K562 (cell line): ENCODE measurements around the gene ADARB2. TPM values are rescaled to one million over a fixed set of nuclear protein-coding genes. Genes with fewer than 3 reads are reported as not detected.

Experiments used
- BRD9 ChIP-seq: fragments of 450-650 bp; IDR thresholded peaks from 2 replicates; pipeline ENCODE4 v1.6.1; 2018; ENCODE audit warnings: low read depth; ENCODE audit not compliant: partially characterized antibody
- DLX4 ChIP-seq: fragments of 250-450 bp; sonication (Bioruptor Pico); IDR thresholded peaks from 2 replicates; pipeline ENCODE4 v1.6.1; 2021; ENCODE audit warnings: mild to moderate bottlenecking
- MEF2D ChIP-seq: conservative IDR thresholded peaks from 2 replicates; pipeline ENCODE4 v1.6.1; 2016; ENCODE audit warnings: low read depth, missing genetic modification characterization, missing compliant biosample characterization
- PHB2 ChIP-seq: fragments of 450-650 bp; IDR thresholded peaks from 2 replicates; pipeline ENCODE4 v1.6.1; 2017; ENCODE audit warnings: low read depth
- PREB ChIP-seq: sonication (generic); formaldehyde crosslinking; IDR thresholded peaks from 2 replicates; pipeline ENCODE4 v1.8.1; 2023; ENCODE audit warnings: mild to moderate bottlenecking, missing genetic modification reagents
- PRPF4 ChIP-seq: fragments of 200-400 bp; formaldehyde crosslinking; IDR thresholded peaks from one replicate; pipeline ENCODE4 v1.6.1; 2017; ENCODE audit warnings: low read length, low read depth, mild to moderate bottlenecking; ENCODE audit not compliant: insufficient read depth, poor library complexity, severe bottlenecking
- RBFOX2 ChIP-seq: fragments of 200-400 bp; formaldehyde crosslinking; IDR thresholded peaks from 2 replicates; pipeline ENCODE4 v1.6.1; 2017; ENCODE audit warnings: low read depth, mild to moderate bottlenecking, low read length, moderate library complexity
- REST ChIP-seq, 2 experiments: fragments of 450-650 bp; formaldehyde crosslinking in 1 of 2; IDR thresholded peaks; 2 replicates each; pipeline versions ENCODE4 v1.4.0 to v1.6.1; 2014 to 2020; ENCODE audit warnings: mild to moderate bottlenecking in 2 of 2, borderline replicate concordance in 1 of 2, low read depth in 1 of 2
- THAP12 ChIP-seq: fragments of 250-450 bp; sonication (Bioruptor Pico); IDR thresholded peaks from 2 replicates; pipeline ENCODE4 v1.9.0; 2021; ENCODE audit warnings: mild to moderate bottlenecking, inconsistent platforms
- YY1 ChIP-seq, 3 experiments: IDR thresholded peaks; 2 replicates each; pipeline ENCODE4 v1.6.1; 2011; ENCODE audit warnings: low read length in 2 of 3, mild to moderate bottlenecking in 2 of 3, moderate library complexity in 2 of 3, borderline replicate concordance in 1 of 3, control low read depth in 1 of 3, low read depth in 1 of 3; ENCODE audit not compliant: insufficient read depth in 3 of 3, insufficient replicate concordance in 2 of 3, control insufficient read depth in 1 of 3, insufficient read length in 1 of 3; ENCODE audit errors: extremely low read depth in 1 of 3
- polyA plus RNA-seq, 8 experiments: library from polyadenylated mRNA; depleted of rRNA in 4 of 8; stranded (reverse) in 5 of 8; unstranded in 3 of 8; fragments of >200 nt; fragmentation: Nextera tagmentation in 2 of 8; fragmentation: Illumina TruSeq in 1 of 8; extraction: Ambion mirVana in 2 of 8; extraction: Trizol in 1 of 8; gene quantifications; 2 replicates each; pipeline versions ENCODE4 v1.2.1 to v1.2.3, GENCODE V29; 2011 to 2014; ENCODE audit warnings: inconsistent platforms in 1 of 8, missing spikeins in 1 of 8
- total RNA-seq, 7 experiments: library from RNA; depleted of rRNA in 6 of 7; stranded (reverse); fragments of >200 nt in 6 of 7; fragmentation: Illumina TruSeq in 2 of 7; extraction: Trizol in 2 of 7; gene quantifications; 2 replicates each; pipeline versions ENCODE4 v1.2.1 to v1.2.3, GENCODE V29; 2011 to 2021; ENCODE audit warnings: low replicate concordance in 1 of 7

ADARB2 gene
- total and polyA plus RNA-seq, 9 of the 15 experiments (the other 6 are each of a cell fraction or from before 2014, with no cell fraction given) = not detected

- TF ChIP-seq REST (IDR thresholded peaks at IDR 0.05; ENCODE audit: borderline replicate concordance) = peak; percentile 98
- peak; percentile 93 for TF ChIP-seq REST (CRISPR knock-in tag; IDR thresholded peaks at IDR 0.05; ENCODE audit: low read depth)
- TF ChIP-seq YY1 (IDR thresholded peaks at IDR 0.05; ENCODE audit: borderline replicate concordance in 1 of 3, control insufficient read depth in 1 of 3, extremely low read depth in 1 of 3, insufficient read depth in 3 of 3, insufficient read length in 1 of 3, insufficient replicate concordance in 2 of 3, low read depth in 1 of 3, low read length in 2 of 3) = no peak
- TF ChIP-seq DLX4 = no peak
- no peak for TF ChIP-seq RBFOX2
- no peak for TF ChIP-seq BRD9
- no peak for TF ChIP-seq MEF2D (tag)
- no peak for TF ChIP-seq PHB2
- TF ChIP-seq PRPF4 = no peak
- TF ChIP-seq THAP12 = no peak
- no peak for TF ChIP-seq PREB (CRISPR knock-in tag)
Measured at GRCh38 chr10:1643161-1643907, 94.0 kb downstream of the ADARB2 start (continued).
